Stimulated activated CD8-positive, alpha-beta memory T cell treated with anti-CD3 and anti-CD28 coated beads, Interleukin-7, amount 100 ng/mL, for 4 hours (primary cell): ENCODE measurements around the gene ABHD10.

ENCODE experiments used
- DNase-seq, 2 donors: peaks; one replicate each; pipeline ENCODE4 v3.0.0-alpha.2; 2020; ENCODE audit warnings: low read depth in 2 of 2

Gene ABHD10

GRCh38 chr3:111965484-111965883, 13.3 kb upstream of the ABHD10 start:
- no peak for DNase-seq

- DNase-seq = no peak
These were observed 11.8 kb upstream of the ABHD10 start for GRCh38 chr3:111967068-111967467.

GRCh38 chr3:111967651-111968274, 11.1 kb upstream of the ABHD10 start:
- DNase-seq = peak; percentile 59 to 69

- no peak for DNase-seq
These were observed 10.3 kb upstream of the ABHD10 start for GRCh38 chr3:111968319-111969054.

GRCh38 chr3:111970376-111970775, 8.4 kb upstream of the ABHD10 start:
- no peak for DNase-seq

DNA sequence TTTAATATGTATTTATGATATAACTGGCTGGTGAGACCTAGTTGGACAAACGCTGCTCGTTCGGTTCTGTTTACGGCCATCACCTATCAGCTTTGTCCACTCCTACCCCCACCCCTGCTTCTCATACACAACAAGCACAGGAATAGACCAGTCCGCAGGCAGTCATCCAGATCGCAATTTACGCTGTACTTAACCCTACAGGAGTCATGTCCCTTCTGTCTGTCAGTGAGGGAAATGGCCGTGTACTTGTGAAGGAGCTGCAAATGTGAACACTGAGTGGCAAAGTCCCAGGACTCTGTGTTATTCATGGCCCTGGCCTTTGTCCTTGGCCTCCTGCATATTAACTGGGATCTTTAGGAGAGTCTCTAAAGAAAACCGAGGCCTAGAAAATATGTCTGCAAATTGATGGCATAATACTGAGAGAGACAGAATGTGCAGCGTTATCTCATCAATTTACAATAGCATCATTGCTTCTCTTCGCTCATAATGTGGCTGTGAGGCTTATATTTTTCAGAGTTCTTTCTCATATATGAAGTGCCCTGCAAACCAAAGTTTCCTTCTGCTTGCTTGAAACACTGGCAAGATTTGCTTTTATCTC, 7.2 kb upstream of the ABHD10 start:
- no peak for DNase-seq

GRCh38 chr3:111972891-111973290, 5.9 kb upstream of the ABHD10 start:
- no peak for DNase-seq

- DNase-seq = no peak
These were observed 3.7 kb upstream of the ABHD10 start for GRCh38 chr3:111975131-111975530.

- no peak for DNase-seq
These were observed 2.6 kb upstream of the ABHD10 start for GRCh38 chr3:111976254-111976653.

DNA sequence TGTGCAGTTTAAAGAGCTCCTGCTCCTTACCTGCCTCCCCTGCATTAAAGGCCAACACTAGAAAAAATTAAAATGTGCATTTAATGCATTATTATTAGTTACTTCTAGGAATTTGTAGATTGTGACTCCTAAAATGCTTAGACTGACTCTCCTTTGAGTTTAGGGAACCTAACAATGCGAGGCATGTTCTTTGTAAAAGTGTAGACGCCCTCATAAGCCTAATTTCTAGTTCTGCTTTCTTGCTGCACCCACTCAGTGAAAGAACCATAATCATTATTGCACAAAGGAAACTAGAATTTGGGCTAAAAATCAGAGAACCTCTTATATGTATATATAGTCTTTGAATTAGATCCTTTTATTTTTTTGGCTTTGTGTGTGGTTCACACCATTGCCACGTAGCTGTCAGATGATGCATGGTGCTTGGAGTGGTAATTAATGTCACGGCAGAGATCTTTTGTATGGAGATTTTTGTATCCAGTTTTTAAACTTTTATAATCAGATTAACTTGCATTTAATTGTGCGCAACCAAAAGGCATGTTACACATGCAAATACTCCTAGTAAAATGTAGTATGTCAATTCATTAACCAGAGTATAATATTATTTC, 710 bp downstream of the ABHD10 start:
- no peak for DNase-seq

DNA sequence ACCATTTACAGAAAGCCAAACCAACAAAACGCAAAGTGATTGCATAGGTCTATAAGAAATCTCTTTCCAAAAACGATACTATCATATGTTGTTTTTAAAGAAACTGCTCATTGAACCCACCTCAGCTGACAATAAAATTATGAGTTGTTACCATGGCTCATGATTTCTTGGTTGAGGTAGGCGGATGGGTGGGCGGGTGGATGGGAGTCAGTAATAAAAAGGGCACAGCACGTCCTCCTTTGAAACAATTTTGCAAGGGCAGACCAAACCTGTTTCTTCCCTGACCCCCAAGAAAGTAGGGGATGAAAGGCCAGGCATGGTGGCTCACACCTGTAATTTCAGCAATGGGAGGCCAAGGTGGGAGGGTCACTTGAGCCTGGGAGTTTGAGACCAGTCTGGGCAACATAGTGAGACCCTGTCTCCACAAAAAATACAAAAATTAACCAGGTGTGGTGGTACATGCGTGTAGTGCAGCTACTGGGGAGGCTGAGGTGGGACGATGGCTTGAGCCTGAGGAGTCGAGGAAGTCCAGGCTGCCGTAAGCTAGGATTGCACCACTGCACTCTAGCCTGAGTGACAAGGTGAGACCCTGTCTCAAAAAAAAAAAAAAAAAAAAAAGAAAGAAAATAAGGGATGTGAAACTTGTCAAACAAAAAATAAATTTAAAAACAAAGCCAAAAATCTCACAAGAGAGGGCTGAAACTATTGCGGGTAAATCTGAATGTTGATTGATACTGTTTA, 2.1 kb downstream of the ABHD10 start:
- peak; percentile 36 to 50 for DNase-seq

DNA sequence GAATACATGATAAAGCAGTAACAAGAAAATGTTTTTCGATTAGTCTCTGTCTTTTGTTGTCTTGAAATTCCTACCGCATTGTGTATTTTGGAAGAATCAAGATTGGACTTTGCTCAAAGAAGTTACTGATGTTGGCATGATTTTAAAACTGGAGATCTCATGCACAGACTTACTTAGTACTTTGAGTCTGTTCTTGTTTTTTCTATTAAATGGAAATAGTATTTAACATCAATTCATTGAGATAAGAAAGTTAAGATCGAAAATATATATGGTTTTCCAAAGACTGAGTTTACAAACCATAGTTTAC, 2.6 kb downstream of the ABHD10 start:
- no peak for DNase-seq

DNA sequence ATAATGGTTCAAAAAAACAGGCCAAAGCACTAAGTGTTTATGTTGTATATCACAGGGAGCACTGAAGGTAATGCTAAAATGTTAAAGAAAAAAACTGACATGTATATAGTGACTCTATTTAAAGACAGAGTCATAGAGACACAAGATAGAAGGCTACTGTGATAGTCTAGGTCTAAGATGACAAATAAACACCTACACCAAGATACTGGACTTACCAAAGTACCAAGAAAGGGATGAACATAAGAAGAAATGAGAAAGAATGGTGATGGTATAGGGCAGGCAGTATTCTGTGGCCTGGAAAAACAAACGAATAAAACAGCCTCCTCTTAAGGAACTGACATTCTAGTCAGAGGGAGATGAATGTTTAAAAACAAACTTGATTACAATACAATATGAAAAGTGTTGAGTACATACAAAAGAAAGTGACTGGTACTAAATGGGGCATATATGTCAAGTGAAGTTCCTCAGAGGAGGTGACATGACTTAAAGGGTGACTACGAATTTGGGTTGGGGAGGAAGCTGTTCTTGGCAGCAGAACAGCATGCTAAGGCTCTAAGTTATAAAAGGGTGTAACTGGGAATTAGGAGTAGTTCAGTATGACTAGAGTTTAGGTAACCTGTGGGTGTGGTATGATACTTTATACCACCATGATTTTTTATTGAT, 5.9 kb downstream of the ABHD10 start:
- DNase-seq = no peak

DNA sequence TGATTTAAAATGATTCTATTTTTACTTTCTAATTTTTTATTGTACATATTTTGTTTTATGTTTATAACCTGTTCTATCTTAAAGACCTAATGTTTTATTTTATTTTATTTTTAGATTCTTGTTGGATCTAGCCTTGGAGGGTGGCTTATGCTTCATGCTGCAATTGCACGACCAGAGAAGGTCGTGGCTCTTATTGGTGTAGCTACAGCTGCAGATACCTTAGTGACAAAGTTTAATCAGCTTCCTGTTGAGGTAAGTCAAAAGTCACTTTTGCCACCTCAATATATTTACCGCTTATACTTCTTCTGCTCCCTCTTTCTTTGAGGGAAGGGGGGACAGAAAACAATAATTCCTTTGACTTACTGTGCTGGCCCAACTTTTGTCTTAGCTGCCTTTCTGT, 8.0 kb downstream of the ABHD10 start:
- DNase-seq = no peak

GRCh38 chr3:111989061-111989678, 10.3 kb downstream of the ABHD10 start:
- no peak for DNase-seq

- DNase-seq = no peak
These were observed 14.2 kb downstream of the ABHD10 start for GRCh38 chr3:111993038-111993437.

GRCh38 chr3:111998636-111999483, 20.0 kb downstream of the ABHD10 start, which contains the start of gene TAGLN3:
TSS of gene TAGLN3 (plus strand) at chr3:111998922. CDS start at chr3:111999423, 501 bp downstream.
- DNase-seq = no peak

GRCh38 chr3:111999484-112000324, 20.9 kb downstream of the ABHD10 start:
- no peak for DNase-seq

DNA sequence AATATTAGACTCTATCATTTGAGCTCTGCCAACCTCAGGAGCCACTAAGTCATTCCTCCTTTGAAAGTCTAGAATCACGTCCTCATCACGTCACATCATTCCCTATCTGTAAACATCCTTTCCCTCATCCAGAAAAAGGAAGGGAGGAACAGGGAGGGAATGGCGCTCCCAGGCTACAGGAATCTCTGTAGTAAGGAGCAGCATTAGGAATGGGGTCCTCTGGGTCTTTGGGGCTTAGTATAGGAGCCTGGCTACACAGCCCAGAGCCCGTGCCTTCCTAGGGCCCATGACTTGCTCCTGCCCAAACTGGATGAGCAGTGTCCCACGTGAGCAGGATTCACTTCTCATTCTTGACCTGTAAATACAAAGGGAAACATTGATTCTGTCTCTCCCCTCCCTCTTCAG, 21.5 kb downstream of the ABHD10 start:
- no peak for DNase-seq
